GM12873 (cell line): ENCODE measurements around the gene LRRC58.

Experiments used
- CTCF ChIP-seq: IDR thresholded peaks from 2 replicates; pipeline ENCODE4 v1.5.1; 2012; ENCODE audit warnings: low read depth, mild to moderate bottlenecking, moderate library complexity, low read length, control low read depth; ENCODE audit not compliant: insufficient read depth; ENCODE audit errors: missing control alignments

Gene LRRC58

GRCh38 chr3:120286465-120286864 lies 62.7 kb downstream of the LRRC58 start:
- no peak for TF ChIP-seq CTCF

- TF ChIP-seq CTCF = no peak
Observed at GRCh38 chr3:120285508-120285841, 63.7 kb downstream of the LRRC58 start.

- no peak for TF ChIP-seq CTCF
Observed at GRCh38 chr3:120284747-120285507, 64.2 kb downstream of the LRRC58 start, which contains the start of gene GPR156. Gene GPR156, minus strand, starts transcription at chr3:120285222. Its CDS starts 41,124 bp downstream, at chr3:120244098.

GRCh38 chr3:120281261-120281660 lies 67.9 kb downstream of the LRRC58 start:
- no peak for TF ChIP-seq CTCF

GRCh38 chr3:120280566-120280965 lies 68.6 kb downstream of the LRRC58 start:
- no peak for TF ChIP-seq CTCF

GRCh38 chr3:120280026-120280425 lies 69.1 kb downstream of the LRRC58 start:
- no peak for TF ChIP-seq CTCF

GRCh38 chr3:120276767-120277166 lies 72.4 kb downstream of the LRRC58 start:
- no peak for TF ChIP-seq CTCF
